H9 (cell line): ENCODE results near the gene KRT81. TPM values are rescaled to one million over a fixed set of nuclear protein-coding genes. Genes with fewer than 3 reads are reported as not detected.

Experiments used
- DNase-seq: peaks from one replicate; pipeline ENCODE4 v3.0.0-alpha.2; 2017
- H2AFZ ChIP-seq: one replicate; pipeline ENCODE4 v1.6.1; 2013; ENCODE audit warnings: mild to moderate bottlenecking, low read length, control low read depth, moderate library complexity
- H2AK5ac ChIP-seq: 2 replicates; pipeline ENCODE4 v1.6.1; 2013; ENCODE audit warnings: low read length, control low read depth, mixed read lengths; ENCODE audit not compliant: insufficient read length
- H2BK120ac ChIP-seq: one replicate; pipeline ENCODE4 v1.6.1; 2013; ENCODE audit warnings: low read depth, mild to moderate bottlenecking, low read length, control low read depth, inconsistent platforms; ENCODE audit not compliant: poor library complexity, severe bottlenecking
- H2BK12ac ChIP-seq: 2 replicates; pipeline ENCODE4 v1.6.1; 2013; ENCODE audit warnings: low read length, control low read depth, mixed read lengths, low read depth; ENCODE audit not compliant: insufficient read length
- H2BK15ac ChIP-seq: 2 replicates; pipeline ENCODE4 v1.6.1; 2013; ENCODE audit warnings: low read depth, low read length, control low read depth
- H2BK20ac ChIP-seq: one replicate; pipeline ENCODE4 v1.6.1; 2013; ENCODE audit warnings: low read depth, mild to moderate bottlenecking, low read length, control low read depth, inconsistent platforms; ENCODE audit not compliant: poor library complexity, severe bottlenecking
- H2BK5ac ChIP-seq: 2 replicates; pipeline ENCODE4 v1.6.1; 2013; ENCODE audit warnings: low read length, control low read depth, mixed read lengths; ENCODE audit not compliant: insufficient read length
- H3K14ac ChIP-seq: 2 replicates; pipeline ENCODE4 v1.6.1; 2013; ENCODE audit warnings: low read length, control low read depth; ENCODE audit not compliant: insufficient read depth
- H3K18ac ChIP-seq: 2 replicates; pipeline ENCODE4 v1.6.1; 2013; ENCODE audit warnings: low read depth, mild to moderate bottlenecking, mixed read lengths, low read length, control low read depth; ENCODE audit not compliant: insufficient read length
- H3K23ac ChIP-seq: 2 replicates; pipeline ENCODE4 v1.6.1; 2013; ENCODE audit warnings: low read length, control low read depth, mixed read lengths, low read depth; ENCODE audit not compliant: insufficient read length
- H3K23me2 ChIP-seq: 2 replicates; pipeline ENCODE4 v1.6.1; 2013; ENCODE audit warnings: low read depth, mild to moderate bottlenecking, mixed read lengths, low read length, control low read depth; ENCODE audit not compliant: insufficient read length, poor library complexity, severe bottlenecking
- H3K27ac ChIP-seq: 2 replicates; pipeline ENCODE4 v1.5.1; 2013; ENCODE audit warnings: low read length, control low read depth, mixed read lengths, low read depth; ENCODE audit not compliant: insufficient read length
- H3K27me3 ChIP-seq: 2 replicates; pipeline ENCODE4 v1.6.1; 2013; ENCODE audit warnings: low read length, control low read depth, inconsistent platforms; ENCODE audit not compliant: insufficient read depth
- H3K4ac ChIP-seq: 2 replicates; pipeline ENCODE4 v1.6.1; 2013; ENCODE audit warnings: low read depth, mild to moderate bottlenecking, control low read depth, inconsistent platforms, low read length, moderate library complexity
- H3K4me1 ChIP-seq: 2 replicates; pipeline ENCODE4 v1.6.1; 2013; ENCODE audit warnings: low read length, control low read depth, inconsistent platforms; ENCODE audit not compliant: insufficient read depth
- H3K4me2 ChIP-seq: 2 replicates; pipeline ENCODE4 v1.6.1; 2013; ENCODE audit warnings: low read length, control low read depth, mixed read lengths; ENCODE audit not compliant: insufficient read length, insufficient read depth
- H3K56ac ChIP-seq: 2 replicates; pipeline ENCODE4 v1.6.1; 2013; ENCODE audit warnings: low read depth, mild to moderate bottlenecking, mixed read lengths, low read length, control low read depth; ENCODE audit not compliant: insufficient read length
- H3K79me1 ChIP-seq: 2 replicates; pipeline ENCODE4 v1.6.1; 2013; ENCODE audit warnings: low read depth, mild to moderate bottlenecking, moderate library complexity, low read length, control low read depth, inconsistent platforms; ENCODE audit not compliant: insufficient read depth, poor library complexity, severe bottlenecking
- H3K79me2 ChIP-seq: 2 replicates; pipeline ENCODE4 v1.6.1; 2013; ENCODE audit warnings: low read length, control low read depth, inconsistent platforms; ENCODE audit not compliant: insufficient read depth
- H3K9ac ChIP-seq: 2 replicates; pipeline ENCODE4 v1.6.1; 2013; ENCODE audit warnings: low read length, control low read depth, mixed read lengths; ENCODE audit not compliant: insufficient read length; ENCODE audit errors: extremely low read depth
- H3K9me3 ChIP-seq: one replicate; pipeline ENCODE4 v1.6.1; 2013; ENCODE audit warnings: low read depth, low read length, inconsistent platforms; ENCODE audit not compliant: control insufficient read depth
- H3T11ph ChIP-seq: one replicate; pipeline ENCODE4 v1.6.1; 2013; ENCODE audit warnings: mild to moderate bottlenecking, low read length, control low read depth, inconsistent platforms
- H4K20me1 ChIP-seq: one replicate; pipeline ENCODE4 v1.6.1; 2013; ENCODE audit not compliant: control insufficient read depth, insufficient read length, insufficient read depth
- H4K5ac ChIP-seq: 2 replicates; pipeline ENCODE4 v1.6.1; 2013; ENCODE audit warnings: low read depth, mild to moderate bottlenecking, mixed read lengths, low read length, control low read depth; ENCODE audit not compliant: insufficient read length
- H4K8ac ChIP-seq: replicated peaks from 2 replicates; pipeline ENCODE4 v1.6.1; 2013; ENCODE audit warnings: low read length, control low read depth, mixed read lengths, low read depth; ENCODE audit not compliant: insufficient read length
- H4K91ac ChIP-seq: 2 replicates; pipeline ENCODE4 v1.6.1; 2013; ENCODE audit warnings: low read depth, mild to moderate bottlenecking, moderate library complexity, mixed read lengths, low read length, control low read depth; ENCODE audit not compliant: insufficient read length
- H3K27ac Mint-ChIP-seq, 3 experiments: 2 replicates in 2 of 3; 3 replicates in 1 of 3; pipeline ENCODE4 v1.8.0; 2020 to 2021; ENCODE audit warnings: mixed read lengths in 3 of 3, mild to moderate bottlenecking in 1 of 3, moderate library complexity in 1 of 3
- H3K27me3 Mint-ChIP-seq: 2 replicates; pipeline ENCODE4 v1.8.0; 2021; ENCODE audit warnings: low read depth, mild to moderate bottlenecking, moderate library complexity, mixed read lengths
- H3K36me3 Mint-ChIP-seq, 3 experiments: 2 replicates in 2 of 3; 3 replicates in 1 of 3; pipeline ENCODE4 v1.8.0; 2020 to 2021; ENCODE audit warnings: low read depth in 3 of 3, mixed read lengths in 3 of 3; ENCODE audit not compliant: insufficient read depth in 1 of 3
- H3K4me1 Mint-ChIP-seq, 2 experiments: 2 replicates each; pipeline ENCODE4 v1.8.0; 2020; ENCODE audit warnings: mixed read lengths in 2 of 2
- H3K4me3 Mint-ChIP-seq, 2 experiments: 2 replicates in 1 of 2; 3 replicates in 1 of 2; pipeline ENCODE4 v1.8.0; 2020 to 2021; ENCODE audit warnings: mild to moderate bottlenecking in 2 of 2, mixed read lengths in 2 of 2, moderate library complexity in 1 of 2
- H3K9me3 Mint-ChIP-seq, 2 experiments: 2 replicates in 1 of 2; 3 replicates in 1 of 2; pipeline ENCODE4 v1.8.0; 2020; ENCODE audit warnings: mild to moderate bottlenecking in 2 of 2, mixed read lengths in 2 of 2, moderate library complexity in 1 of 2
- WGBS: extraction: QIAGEN DNeasy Blood & Tissue Kit; methylation state at CpG from one replicate; pipeline ENCODE4 v1.1.7; 2013; ENCODE audit warnings: missing lambda C conversion rate, low lambda C conversion rate, mixed read lengths; ENCODE audit not compliant: insufficient read length; ENCODE audit errors: extremely low coverage; 5-methylcytosine and 5-hydroxymethylcytosine counted together
- total RNA-seq: library from RNA; stranded (reverse); gene quantifications from 2 replicates; pipeline ENCODE4 v1.2.1, GENCODE V29; 2021
- TF ChIP-seq, protein P1 (sequence below): fragments of 200-600 bp; sonication (generic); conservative IDR thresholded peaks from 3 replicates; pipeline ENCODE4 v1.8.0; 2021; ENCODE audit warnings: antibody characterized with exemption, mild to moderate bottlenecking

KRT81 gene
- total RNA-seq, 1 experiment from 2014 or later = not detected

DNA sequence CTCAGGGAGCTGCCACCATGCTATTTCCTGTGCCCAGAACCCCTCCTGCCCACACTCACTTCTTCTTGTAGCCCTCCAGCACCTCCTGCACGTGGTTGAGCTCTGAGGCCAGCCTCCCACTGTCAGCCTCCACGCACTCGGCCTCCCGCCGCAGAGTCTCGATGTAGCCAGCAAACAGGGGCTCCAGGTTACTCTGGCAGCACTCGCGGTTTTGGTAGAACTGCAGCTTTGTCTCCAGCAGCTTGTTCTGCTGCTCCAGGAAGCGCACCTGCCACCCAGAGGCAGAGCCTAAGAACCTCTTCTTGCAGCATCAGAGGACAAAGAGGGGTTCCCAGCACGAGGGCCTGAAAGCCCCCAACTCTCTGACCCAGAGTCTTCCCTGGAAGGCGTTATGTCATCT is 27.8 kb upstream of the KRT81 start:
- Histone ChIP-seq H2AFZ (no peak overlapping the region), H3K79me2 (no peaks in the 10 kb centered on the region), H3K18ac (no peak overlapping the region), H2BK12ac (no peak overlapping the region), H3K23me2 (no peaks in the 10 kb centered on the region), H4K20me1 (no peaks in the 10 kb centered on the region), H3K4me1 (no peaks in the 10 kb centered on the region), H3K79me1 (no peaks in the 10 kb centered on the region), H2BK20ac (no peak overlapping the region), H3K9me3 (no peaks in the 10 kb centered on the region), H4K91ac (no peak overlapping the region), H3K27ac (no peak overlapping the region), H2BK120ac (no peak overlapping the region), H4K8ac (no peak overlapping the region), H3K4ac (no peak overlapping the region), H3K27me3 (no peaks in the 10 kb centered on the region), H3K56ac (no peak overlapping the region), H3K23ac (no peak overlapping the region), H4K5ac (no peak overlapping the region), H2AK5ac (no peak overlapping the region), H2BK15ac (no peak overlapping the region), H2BK5ac (no peak overlapping the region), H3T11ph (no peak overlapping the region), H3K4me2 (no peak overlapping the region), H3K14ac (no peak overlapping the region; the same call in 1 of the 2 replicates), H3K9ac (no peak overlapping the region)
- peak overlapping the region in 1 of 3 experiments; percentile 67; a peak in 1 of 7 replicates for H3K27ac Mint-ChIP-seq
- H3K27me3 Mint-ChIP-seq = peaks cover 34% of the 10 kb centered on the region
- H3K9me3 Mint-ChIP-seq = no peaks in the 10 kb centered on the region
- H3K4me1 Mint-ChIP-seq = 0 out of 4 replicates have a peak, but pooled peaks cover 0 to 2% of the 10 kb centered on the region in 2 experiments
- WGBS = no CpG with 5 or more reads among the region's 11 CpGs
- TF ChIP-seq, protein P1, sequence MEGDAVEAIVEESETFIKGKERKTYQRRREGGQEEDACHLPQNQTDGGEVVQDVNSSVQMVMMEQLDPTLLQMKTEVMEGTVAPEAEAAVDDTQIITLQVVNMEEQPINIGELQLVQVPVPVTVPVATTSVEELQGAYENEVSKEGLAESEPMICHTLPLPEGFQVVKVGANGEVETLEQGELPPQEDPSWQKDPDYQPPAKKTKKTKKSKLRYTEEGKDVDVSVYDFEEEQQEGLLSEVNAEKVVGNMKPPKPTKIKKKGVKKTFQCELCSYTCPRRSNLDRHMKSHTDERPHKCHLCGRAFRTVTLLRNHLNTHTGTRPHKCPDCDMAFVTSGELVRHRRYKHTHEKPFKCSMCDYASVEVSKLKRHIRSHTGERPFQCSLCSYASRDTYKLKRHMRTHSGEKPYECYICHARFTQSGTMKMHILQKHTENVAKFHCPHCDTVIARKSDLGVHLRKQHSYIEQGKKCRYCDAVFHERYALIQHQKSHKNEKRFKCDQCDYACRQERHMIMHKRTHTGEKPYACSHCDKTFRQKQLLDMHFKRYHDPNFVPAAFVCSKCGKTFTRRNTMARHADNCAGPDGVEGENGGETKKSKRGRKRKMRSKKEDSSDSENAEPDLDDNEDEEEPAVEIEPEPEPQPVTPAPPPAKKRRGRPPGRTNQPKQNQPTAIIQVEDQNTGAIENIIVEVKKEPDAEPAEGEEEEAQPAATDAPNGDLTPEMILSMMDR = peak; percentile 43; the same call in 1 of the 3 replicates
- H3K4me3 Mint-ChIP-seq = no peak overlapping the region
- peak; percentile 58 for DNase-seq
- H3K36me3 Mint-ChIP-seq = no peaks in the 10 kb centered on the region
